Endodermal cell (in vitro differentiated cells): Measurements from ENCODE around the gene NHP2. TPM values are rescaled to one million over a fixed set of nuclear protein-coding genes. Genes with fewer than 3 reads are reported as not detected.

Source experiments
- DNase-seq: peaks from one replicate; pipeline ENCODE4 v3.0.0-alpha.2; 2017
- H3K27ac ChIP-seq: 2 replicates; pipeline ENCODE4 v1.5.1; 2013; ENCODE audit warnings: mild to moderate bottlenecking, low read depth, low read length, moderate library complexity
- H3K27me3 ChIP-seq: 2 replicates; pipeline ENCODE4 v1.6.1; 2013; ENCODE audit warnings: mild to moderate bottlenecking, low read length, moderate library complexity; ENCODE audit not compliant: insufficient read depth, control insufficient read depth, poor library complexity, severe bottlenecking
- H3K36me3 ChIP-seq: 2 replicates; pipeline ENCODE4 v1.7.0; 2013; ENCODE audit warnings: mild to moderate bottlenecking, low read length, moderate library complexity; ENCODE audit not compliant: control insufficient read depth, insufficient read depth
- H3K4me1 ChIP-seq: one replicate; pipeline ENCODE4 v1.7.0; 2013; ENCODE audit warnings: low read length; ENCODE audit not compliant: control insufficient read depth, insufficient read depth
- H3K4me3 ChIP-seq: 2 replicates; pipeline ENCODE4 v1.5.1; 2013; ENCODE audit warnings: mild to moderate bottlenecking, low read length, moderate library complexity
- H3K9ac ChIP-seq: 2 replicates; pipeline ENCODE4 v1.6.1; 2013; ENCODE audit warnings: mild to moderate bottlenecking, low read length, moderate library complexity; ENCODE audit not compliant: poor library complexity, severe bottlenecking; ENCODE audit errors: extremely low read depth
- H3K9me3 ChIP-seq: 2 replicates; pipeline ENCODE4 v1.6.1; 2013; ENCODE audit warnings: mild to moderate bottlenecking, low read length, moderate library complexity; ENCODE audit not compliant: control insufficient read depth
- H3K27ac Mint-ChIP-seq: 2 replicates; pipeline ENCODE4 v1.8.0; 2020; ENCODE audit warnings: mixed read lengths
- H3K27me3 Mint-ChIP-seq: 2 replicates; pipeline ENCODE4 v1.8.0; 2021; ENCODE audit warnings: mild to moderate bottlenecking, mixed read lengths; ENCODE audit not compliant: insufficient read depth
- H3K36me3 Mint-ChIP-seq: 2 replicates; pipeline ENCODE4 v1.8.0; 2020; ENCODE audit warnings: low read depth, mixed read lengths
- H3K4me1 Mint-ChIP-seq: 2 replicates; pipeline ENCODE4 v1.8.0; 2020; ENCODE audit warnings: mixed read lengths
- H3K4me3 Mint-ChIP-seq: 2 replicates; pipeline ENCODE4 v1.8.0; 2020; ENCODE audit warnings: mild to moderate bottlenecking, moderate library complexity, mixed read lengths
- H3K9me3 Mint-ChIP-seq: 2 replicates; pipeline ENCODE4 v1.8.0; 2020; ENCODE audit warnings: mild to moderate bottlenecking, mixed read lengths
- WGBS, 2 experiments: methylation state at CpG; one replicate each; pipeline versions ENCODE4 v1.1.5 to v1.1.7; 2013; ENCODE audit warnings: missing lambda C conversion rate in 2 of 2, mixed read lengths in 1 of 2; ENCODE audit not compliant: insufficient coverage in 1 of 2, insufficient read length in 1 of 2; 5-methylcytosine and 5-hydroxymethylcytosine counted together
- total RNA-seq, 2 donors: library from RNA; stranded (reverse); fragmentation: NEBNext Ultra II Directional in 1 of 2; extraction: Animal tissue kit (Norgen Biotek cat#: 25700) in 1 of 2; gene quantifications; 2 replicates in 1 of 2; 3 replicates in 1 of 2; pipeline ENCODE4 v1.2.1, GENCODE V29; 2021
- TF ChIP-seq, protein P1 (sequence below): fragments of 200-600 bp; sonication (generic); conservative IDR thresholded peaks from 2 replicates; pipeline ENCODE4 v1.5.0; 2021; ENCODE audit warnings: antibody characterized with exemption, mild to moderate bottlenecking

The NHP2 gene
- total RNA-seq, 2 donors from 2014 or later: 174 to 176 TPM

DNA sequence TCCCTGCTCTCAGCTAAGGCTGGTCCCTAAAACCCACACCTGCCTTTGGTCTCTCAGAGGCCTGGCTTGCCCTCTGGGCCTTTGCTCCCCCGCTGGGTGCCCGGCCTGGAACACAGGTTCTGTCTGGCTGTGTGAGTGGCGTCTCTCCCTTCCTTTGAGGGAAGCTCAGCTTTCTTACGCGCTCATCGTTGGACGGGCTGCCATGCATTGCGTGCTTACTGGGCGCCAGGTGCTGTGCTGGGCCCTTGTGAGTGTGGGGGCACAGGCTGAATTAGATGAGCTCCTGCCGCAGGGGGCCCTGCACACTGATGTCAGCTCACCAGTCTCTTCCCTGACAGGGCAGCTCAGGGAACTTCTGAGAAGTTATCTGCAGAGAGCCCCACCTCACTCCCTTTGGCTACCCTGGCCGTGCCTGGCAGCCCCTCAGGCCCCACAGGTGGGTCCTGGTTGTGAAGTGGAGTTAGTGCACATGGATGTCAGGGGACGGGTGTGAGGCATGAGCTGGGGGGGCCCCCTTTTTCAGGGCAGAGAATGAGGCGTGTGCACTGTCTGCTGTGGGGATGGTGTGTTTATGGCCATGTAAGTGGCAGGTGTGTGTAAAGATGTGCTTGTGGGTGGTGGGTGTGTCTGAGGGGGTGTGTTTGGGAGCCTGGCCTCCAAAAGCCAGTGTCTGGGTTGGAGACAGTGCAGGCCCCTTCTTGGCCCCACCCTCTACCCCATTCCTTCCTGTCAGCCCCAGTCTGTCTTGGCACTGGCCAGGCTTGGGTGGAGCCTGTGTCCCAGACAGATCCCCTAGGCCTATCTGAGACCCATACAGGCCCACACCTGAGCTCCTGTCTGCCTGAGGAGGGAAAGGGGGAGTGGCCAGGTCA is 30.4 kb downstream of the NHP2 start:
- peaks cover 10% of the 10 kb centered on the region for H3K4me1 Mint-ChIP-seq
- H3K27ac ChIP-seq: no peak overlapping the region

DNA sequence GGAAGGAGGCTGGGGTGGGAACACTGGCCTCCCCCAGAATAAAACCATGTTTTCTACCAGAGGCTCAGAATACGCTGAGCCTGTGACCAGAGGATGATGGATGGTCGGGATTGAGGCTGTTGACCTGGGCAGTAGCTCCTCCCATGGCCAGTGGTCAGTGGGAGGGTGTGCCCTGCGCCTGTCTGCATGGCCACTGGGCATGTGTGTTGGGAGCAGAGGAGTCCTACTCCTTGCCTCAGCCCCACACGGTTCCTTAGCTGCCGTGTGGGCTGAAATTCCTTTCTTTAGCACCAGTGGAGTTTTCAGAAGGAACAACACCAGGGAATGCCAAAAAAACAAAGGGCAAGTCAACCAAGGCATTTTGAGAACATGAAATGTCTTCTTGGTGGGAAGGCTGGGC is 31.3 kb downstream of the NHP2 start:
- no peaks in the 10 kb centered on the region for H3K36me3 Mint-ChIP-seq
- DNase-seq: no peak
- no peak overlapping the region for H3K27ac Mint-ChIP-seq
- 93% methylated on average over 2 to 5 of the region's 5 CpGs for WGBS, 2 experiments
- peak overlapping the region; percentile 22 for H3K27ac ChIP-seq
- no peak overlapping the region for H3K4me3 ChIP-seq
- H3K36me3 ChIP-seq: peaks cover 29% of the 10 kb centered on the region
- H3K9me3 ChIP-seq: no peaks in the 10 kb centered on the region
- H3K4me3 Mint-ChIP-seq: no peak overlapping the region
- H3K4me1 Mint-ChIP-seq: peaks cover 10% of the 10 kb centered on the region
- peaks cover 7% of the 10 kb centered on the region for H3K4me1 ChIP-seq
- no peaks in the 10 kb centered on the region for H3K27me3 Mint-ChIP-seq
- H3K27me3 ChIP-seq: no peaks in the 10 kb centered on the region
- H3K9me3 Mint-ChIP-seq: no peaks in the 10 kb centered on the region
- H3K9ac ChIP-seq: no peak overlapping the region
- TF ChIP-seq, protein P1, sequence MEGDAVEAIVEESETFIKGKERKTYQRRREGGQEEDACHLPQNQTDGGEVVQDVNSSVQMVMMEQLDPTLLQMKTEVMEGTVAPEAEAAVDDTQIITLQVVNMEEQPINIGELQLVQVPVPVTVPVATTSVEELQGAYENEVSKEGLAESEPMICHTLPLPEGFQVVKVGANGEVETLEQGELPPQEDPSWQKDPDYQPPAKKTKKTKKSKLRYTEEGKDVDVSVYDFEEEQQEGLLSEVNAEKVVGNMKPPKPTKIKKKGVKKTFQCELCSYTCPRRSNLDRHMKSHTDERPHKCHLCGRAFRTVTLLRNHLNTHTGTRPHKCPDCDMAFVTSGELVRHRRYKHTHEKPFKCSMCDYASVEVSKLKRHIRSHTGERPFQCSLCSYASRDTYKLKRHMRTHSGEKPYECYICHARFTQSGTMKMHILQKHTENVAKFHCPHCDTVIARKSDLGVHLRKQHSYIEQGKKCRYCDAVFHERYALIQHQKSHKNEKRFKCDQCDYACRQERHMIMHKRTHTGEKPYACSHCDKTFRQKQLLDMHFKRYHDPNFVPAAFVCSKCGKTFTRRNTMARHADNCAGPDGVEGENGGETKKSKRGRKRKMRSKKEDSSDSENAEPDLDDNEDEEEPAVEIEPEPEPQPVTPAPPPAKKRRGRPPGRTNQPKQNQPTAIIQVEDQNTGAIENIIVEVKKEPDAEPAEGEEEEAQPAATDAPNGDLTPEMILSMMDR: no peak

More for the DNA sequence above, 30.4 kb downstream of the NHP2 start:
- Histone ChIP-seq H3K4me3 (no peak overlapping the region), H3K9ac (no peak overlapping the region), H3K4me1 (peaks cover 7% of the 10 kb centered on the region), H3K27me3 (no peaks in the 10 kb centered on the region), H3K9me3 (no peaks in the 10 kb centered on the region), H3K36me3 (peaks cover 29% of the 10 kb centered on the region)
- no peak overlapping the region for H3K4me3 Mint-ChIP-seq
- DNase-seq: peak; percentile 48
- WGBS, 2 experiments: 94 to 97% methylated on average over 7 to 13 of the region's 13 CpGs
- no peaks in the 10 kb centered on the region for H3K27me3 Mint-ChIP-seq
- H3K36me3 Mint-ChIP-seq: no peaks in the 10 kb centered on the region
- peak overlapping the region; percentile 23 for H3K27ac Mint-ChIP-seq
- TF ChIP-seq, protein P1: no peak
- no peaks in the 10 kb centered on the region for H3K9me3 Mint-ChIP-seq

DNA sequence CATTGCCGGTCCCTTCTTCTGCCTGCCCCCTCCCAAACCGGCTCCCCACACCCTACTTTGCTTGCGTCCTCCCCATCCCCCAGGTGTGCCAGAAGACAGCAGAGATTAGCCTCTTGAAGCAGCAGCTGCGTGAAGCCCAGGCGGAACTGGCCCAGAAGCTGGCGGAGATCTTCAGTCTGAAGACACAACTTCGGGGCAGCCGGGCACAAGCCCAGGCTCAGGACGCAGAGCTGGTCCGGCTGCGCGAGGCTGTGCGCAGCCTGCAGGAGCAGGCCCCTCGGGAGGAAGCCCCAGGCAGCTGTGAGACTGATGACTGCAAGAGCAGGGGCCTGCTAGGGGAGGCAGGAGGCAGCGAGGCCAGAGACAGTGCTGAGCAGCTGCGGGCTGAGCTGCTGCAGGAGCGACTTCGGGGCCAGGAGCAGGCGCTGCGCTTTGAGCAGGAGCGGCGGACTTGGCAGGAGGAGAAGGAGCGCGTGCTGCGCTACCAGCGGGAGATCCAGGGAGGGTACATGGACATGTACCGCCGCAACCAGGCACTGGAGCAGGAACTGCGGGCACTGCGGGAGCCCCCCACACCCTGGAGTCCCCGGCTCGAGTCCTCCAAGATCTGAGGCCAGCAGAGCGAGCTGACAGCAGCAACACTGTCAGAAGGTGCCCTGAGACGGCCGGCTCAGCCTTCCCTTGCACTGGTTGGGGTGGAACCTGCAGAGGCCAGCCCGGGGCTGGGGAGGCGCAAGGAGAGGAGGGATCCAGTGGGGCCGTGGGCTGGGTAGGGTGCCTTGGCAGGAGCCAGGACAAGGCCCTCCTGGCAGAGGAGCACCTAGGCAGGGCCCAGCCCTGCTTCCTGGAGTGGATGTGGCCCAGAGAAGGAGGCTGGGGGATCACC is 32.1 kb downstream of the NHP2 start:
- 95 to 98% methylated on average over 32 to 38 of the region's 38 CpGs for WGBS, 2 experiments
- TF ChIP-seq, protein P1: no peak
- Histone ChIP-seq H3K9ac (no peak overlapping the region), H3K9me3 (no peaks in the 10 kb centered on the region), H3K27me3 (no peaks in the 10 kb centered on the region), H3K4me3 (no peak overlapping the region), H3K4me1 (peaks cover 3% of the 10 kb centered on the region), H3K36me3 (peaks cover 29% of the 10 kb centered on the region), H3K27ac (peak overlapping the region; percentile 22)
- DNase-seq: no peak
- no peaks in the 10 kb centered on the region for H3K36me3 Mint-ChIP-seq
- H3K27me3 Mint-ChIP-seq: no peaks in the 10 kb centered on the region
- H3K4me3 Mint-ChIP-seq: no peak overlapping the region
- peaks cover 8% of the 10 kb centered on the region for H3K4me1 Mint-ChIP-seq
- no peaks in the 10 kb centered on the region for H3K9me3 Mint-ChIP-seq
- no peak overlapping the region for H3K27ac Mint-ChIP-seq
